Measurements from ENCODE around the gene UPF1. TPM values are rescaled to one million over a fixed set of nuclear protein-coding genes. Genes with fewer than 3 reads are reported as not detected.
"Not testable (repeated sequence)": the region's sequence is repeated elsewhere in the genome, so short reads cannot be mapped to it uniquely, and the experiment has no call there.

Gene UPF1
- total and polyA plus RNA-seq, 3 experiments from 2014 or later, result 24.6 to 97.2 (median 96.8) TPM

GRCh38 chr19:18898607-18899408 lies 67.0 kb downstream of the UPF1 start:
- H3K27me3 Mint-ChIP-seq, result peaks cover 10 to 16% of the 10 kb centered on the region in 2 donors
- H3K4me1 ChIP-seq (ENCODE audit: insufficient read depth, low read length), result no peaks in the 10 kb centered on the region
- H3K27ac Mint-ChIP-seq, result no peak overlapping the region
- CTCF ChIA-PET, result no interaction called here
- H3K27ac ChIP-seq (ENCODE audit: low read depth, low read length), result no peak overlapping the region
- no peaks in the 10 kb centered on the region for H3K36me3 ChIP-seq (ENCODE audit: insufficient read depth, low read length)
- H3K36me3 Mint-ChIP-seq, result peaks cover 0 to 39% (median 1%) of the 10 kb centered on the region in 3 donors
- H3K4me1 Mint-ChIP-seq, result peaks cover 7 to 15% (median 15%) of the 10 kb centered on the region in 3 donors
- no peak for DNase-seq
- POLR2A ChIA-PET, result no interaction called here
- no peaks in the 10 kb centered on the region for H3K9me3 Mint-ChIP-seq
- peaks cover 8% of the 10 kb centered on the region for H3K27me3 ChIP-seq (ENCODE audit: insufficient read depth, low read length, poor library complexity, severe bottlenecking)
- no peak overlapping the region for H3K4me3 ChIP-seq (ENCODE audit: low read length)
- no peak overlapping the region for H3K4me3 Mint-ChIP-seq
- no peaks in the 10 kb centered on the region for H3K9me3 ChIP-seq (ENCODE audit: low read length)

- POLR2A ChIA-PET, result no interaction called here
- CTCF ChIA-PET, result no interaction called here
Observed at GRCh38 chr19:18899624-18900560, 68.1 kb downstream of the UPF1 start.

GRCh38 chr19:18900700-18901481 lies 69.1 kb downstream of the UPF1 start:
- Mint-ChIP-seq H3K4me3 (no peak overlapping the region), H3K36me3 (peaks cover 0 to 56% (median 1%) of the 10 kb centered on the region in 3 donors), H3K27ac (no peak overlapping the region), H3K9me3 (no peaks in the 10 kb centered on the region), H3K4me1 (peaks cover 7 to 15% (median 15%) of the 10 kb centered on the region in 3 donors), H3K27me3 (peaks cover 7 to 15% of the 10 kb centered on the region in 2 donors)
- Histone ChIP-seq H3K9me3 (ENCODE audit: low read length) (no peaks in the 10 kb centered on the region), H3K27ac (ENCODE audit: low read depth, low read length) (no peak overlapping the region), H3K36me3 (ENCODE audit: insufficient read depth, low read length) (peaks cover 14% of the 10 kb centered on the region), H3K27me3 (ENCODE audit: insufficient read depth, low read length, poor library complexity, severe bottlenecking) (no peaks in the 10 kb centered on the region), H3K4me1 (ENCODE audit: insufficient read depth, low read length) (no peaks in the 10 kb centered on the region), H3K4me3 (ENCODE audit: low read length) (no peak overlapping the region)
- ChIA-PET POLR2A (interaction anchor here (0.9 kb wide), 1 partner anchor 18 kb away, joined by 3 read pairs; the partner anchor contains the start of genes COPE and DDX49), CTCF (no interaction called here)
- DNase-seq, result no peak

More at GRCh38 chr19:18899624-18900560, 68.1 kb downstream of the UPF1 start:
- DNase-seq, result no peak
- H3K27ac Mint-ChIP-seq, result no peak overlapping the region
- peaks cover 0 to 46% (median 1%) of the 10 kb centered on the region in 3 donors for H3K36me3 Mint-ChIP-seq
- peaks cover 2% of the 10 kb centered on the region for H3K27me3 ChIP-seq (ENCODE audit: insufficient read depth, low read length, poor library complexity, severe bottlenecking)
- no peaks in the 10 kb centered on the region for H3K9me3 ChIP-seq (ENCODE audit: low read length)
- H3K36me3 ChIP-seq (ENCODE audit: insufficient read depth, low read length), result peaks cover 8% of the 10 kb centered on the region
- H3K4me3 ChIP-seq (ENCODE audit: low read length), result no peak overlapping the region
- peaks cover 8 to 15% of the 10 kb centered on the region in 2 donors for H3K27me3 Mint-ChIP-seq
- H3K27ac ChIP-seq (ENCODE audit: low read depth, low read length), result no peak overlapping the region
- H3K4me1 Mint-ChIP-seq, result peaks cover 7 to 15% (median 15%) of the 10 kb centered on the region in 3 donors
- H3K4me3 Mint-ChIP-seq, result no peak overlapping the region
- no peaks in the 10 kb centered on the region for H3K9me3 Mint-ChIP-seq
- H3K4me1 ChIP-seq (ENCODE audit: insufficient read depth, low read length), result no peaks in the 10 kb centered on the region

GRCh38 chr19:18901491-18901890 lies 69.7 kb downstream of the UPF1 start:
- Mint-ChIP-seq H3K9me3 (no peaks in the 10 kb centered on the region), H3K4me1 (peaks cover 6 to 13% (median 12%) of the 10 kb centered on the region in 3 donors), H3K27me3 (peaks cover 5 to 13% of the 10 kb centered on the region in 2 donors), H3K4me3 (no peak overlapping the region), H3K27ac (no peak overlapping the region), H3K36me3 (peaks cover 0 to 61% (median 1%) of the 10 kb centered on the region in 3 donors)
- no peak overlapping the region for H3K4me3 ChIP-seq (ENCODE audit: low read length)
- H3K27ac ChIP-seq (ENCODE audit: low read depth, low read length), result no peak overlapping the region
- no peaks in the 10 kb centered on the region for H3K27me3 ChIP-seq (ENCODE audit: insufficient read depth, low read length, poor library complexity, severe bottlenecking)
- no peaks in the 10 kb centered on the region for H3K9me3 ChIP-seq (ENCODE audit: low read length)
- H3K36me3 ChIP-seq (ENCODE audit: insufficient read depth, low read length), result peaks cover 19% of the 10 kb centered on the region
- CTCF ChIA-PET, result no interaction called here
- DNase-seq, result no peak
- POLR2A ChIA-PET, result interaction anchor here (0.9 kb wide), 1 partner anchor 18 kb away, joined by 3 read pairs; the partner anchor contains the start of genes COPE and DDX49
- no peaks in the 10 kb centered on the region for H3K4me1 ChIP-seq (ENCODE audit: insufficient read depth, low read length)

- Mint-ChIP-seq H3K27ac (peak overlapping the region in 1 of 8 donors; percentile 43), H3K36me3 (peaks cover 0 to 70% (median 1%) of the 10 kb centered on the region in 3 donors)
- H3K9me3 Mint-ChIP-seq; H3K4me3 Mint-ChIP-seq; POLR2A ChIA-PET; H3K4me1 ChIP-seq (ENCODE audit: insufficient read depth, low read length); H3K27ac ChIP-seq (ENCODE audit: low read depth, low read length); H3K27me3 ChIP-seq (ENCODE audit: insufficient read depth, low read length, poor library complexity, severe bottlenecking); H3K4me3 ChIP-seq (ENCODE audit: low read length); DNase-seq; CTCF ChIA-PET; H3K27me3 Mint-ChIP-seq; H3K9me3 ChIP-seq (ENCODE audit: low read length); H3K4me1 Mint-ChIP-seq: not testable (repeated sequence)
- H3K36me3 ChIP-seq (ENCODE audit: insufficient read depth, low read length), result peaks cover 21% of the 10 kb centered on the region
Observed at GRCh38 chr19:18902519-18902918, 70.8 kb downstream of the UPF1 start.

GRCh38 chr19:18903156-18904037 lies 71.6 kb downstream of the UPF1 start:
- Histone ChIP-seq H3K9me3 (ENCODE audit: low read length) (no peaks in the 10 kb centered on the region), H3K4me3 (ENCODE audit: low read length) (no peak overlapping the region)

More at GRCh38 chr19:18903156-18904037, 71.6 kb downstream of the UPF1 start:
- POLR2A ChIA-PET, result no interaction called here
- no peak for DNase-seq
- Mint-ChIP-seq H3K27ac (no peak overlapping the region), H3K4me1 (no peaks in the 10 kb centered on the region), H3K4me3 (no peak overlapping the region), H3K36me3 (peaks cover 0 to 77% (median 1%) of the 10 kb centered on the region in 3 donors), H3K27me3 (no peaks in the 10 kb centered on the region), H3K9me3 (no peaks in the 10 kb centered on the region)
- CTCF ChIA-PET, result no interaction called here
- Histone ChIP-seq H3K27me3 (ENCODE audit: insufficient read depth, low read length, poor library complexity, severe bottlenecking) (no peaks in the 10 kb centered on the region), H3K4me1 (ENCODE audit: insufficient read depth, low read length) (no peaks in the 10 kb centered on the region), H3K27ac (ENCODE audit: low read depth, low read length) (no peak overlapping the region), H3K36me3 (ENCODE audit: insufficient read depth, low read length) (peaks cover 26% of the 10 kb centered on the region)
